ENCODE results near the gene LAIR1. TPM values are rescaled to one million over a fixed set of nuclear protein-coding genes. Genes with fewer than 3 reads are reported as not detected.
"Not testable (repeated sequence)": the region's sequence is repeated elsewhere in the genome, so short reads cannot be mapped to it uniquely, and the experiment has no call there.

Gene LAIR1
- total and polyA plus RNA-seq, 9 donors, result 5.3 to 11.8 (median 7.2) TPM

- Histone ChIP-seq H3K36me3 (ENCODE audit: control insufficient read depth, insufficient read depth, low read length) (no peaks in the 10 kb centered on the region), H3K4me3 (ENCODE audit: low read length) (no peak overlapping the region), H3K4me1 (ENCODE audit: control insufficient read depth, insufficient read depth, low read length) (no peaks in the 10 kb centered on the region), H3K27ac (ENCODE audit: low read length) (no peak overlapping the region), H3K27me3 (ENCODE audit: control insufficient read depth, insufficient read depth, low read length) (no peaks in the 10 kb centered on the region), H3K9me3 (replicated peaks; ENCODE audit: control insufficient read depth, low read depth, low read length) (no peaks in the 10 kb centered on the region)
- WGBS (ENCODE audit: insufficient coverage), result 75% methylated on average over 6 of the region's 12 CpGs
- DNase-seq, result no peak
Measured at GRCh38 chr19:54335979-54336892, 28.5 kb downstream of the LAIR1 start.

- WGBS (ENCODE audit: insufficient coverage), result no CpG with 5 or more reads among the region's 5 CpGs
- no peaks in the 10 kb centered on the region for H3K4me1 ChIP-seq (ENCODE audit: control insufficient read depth, insufficient read depth, low read length)
- H3K27me3 ChIP-seq (ENCODE audit: control insufficient read depth, insufficient read depth, low read length), result no peaks in the 10 kb centered on the region
- no peak for DNase-seq
- no peak overlapping the region for H3K4me3 ChIP-seq (ENCODE audit: low read length)
- no peaks in the 10 kb centered on the region for H3K36me3 ChIP-seq (ENCODE audit: control insufficient read depth, insufficient read depth, low read length)
- H3K9me3 ChIP-seq (replicated peaks; ENCODE audit: control insufficient read depth, low read depth, low read length), result no peaks in the 10 kb centered on the region
- H3K27ac ChIP-seq (ENCODE audit: low read length), result no peak overlapping the region
Measured at GRCh38 chr19:54335164-54335563, 29.6 kb downstream of the LAIR1 start.

- no peak for DNase-seq
- Histone ChIP-seq H3K4me3 (ENCODE audit: low read length) (no peak overlapping the region), H3K9me3 (replicated peaks; ENCODE audit: control insufficient read depth, low read depth, low read length) (no peaks in the 10 kb centered on the region), H3K27ac (ENCODE audit: low read length) (no peak overlapping the region), H3K4me1 (ENCODE audit: control insufficient read depth, insufficient read depth, low read length) (no peaks in the 10 kb centered on the region), H3K27me3 (ENCODE audit: control insufficient read depth, insufficient read depth, low read length) (no peaks in the 10 kb centered on the region), H3K36me3 (ENCODE audit: control insufficient read depth, insufficient read depth, low read length) (no peaks in the 10 kb centered on the region)
- 67% methylated on average over 1 of the region's 3 CpGs for WGBS (ENCODE audit: insufficient coverage)
Measured at GRCh38 chr19:54333586-54334298, 31.0 kb downstream of the LAIR1 start.

GRCh38 chr19:54332149-54332548 is 32.6 kb downstream of the LAIR1 start:
- no peaks in the 10 kb centered on the region for H3K27me3 ChIP-seq (ENCODE audit: control insufficient read depth, insufficient read depth, low read length)
- H3K9me3 ChIP-seq (replicated peaks; ENCODE audit: control insufficient read depth, low read depth, low read length), result no peaks in the 10 kb centered on the region
- H3K36me3 ChIP-seq (ENCODE audit: control insufficient read depth, insufficient read depth, low read length), result no peaks in the 10 kb centered on the region
- no peak overlapping the region for H3K4me3 ChIP-seq (ENCODE audit: low read length)
- no peak overlapping the region for H3K27ac ChIP-seq (ENCODE audit: low read length)
- whole genome bisulfite sequencing (ENCODE audit: insufficient coverage), result no CpG with 5 or more reads among the region's 7 CpGs
- DNase-seq, result no peak
- no peaks in the 10 kb centered on the region for H3K4me1 ChIP-seq (ENCODE audit: control insufficient read depth, insufficient read depth, low read length)

GRCh38 chr19:54331626-54332025 is 33.1 kb downstream of the LAIR1 start:
- WGBS (ENCODE audit: insufficient coverage), result 55% methylated on average over 2 of the region's 7 CpGs

GRCh38 chr19:54329476-54330165 is 35.1 kb downstream of the LAIR1 start:
- Histone ChIP-seq H3K9me3 (replicated peaks; ENCODE audit: control insufficient read depth, low read depth, low read length) (no peaks in the 10 kb centered on the region), H3K4me1 (ENCODE audit: control insufficient read depth, insufficient read depth, low read length) (no peaks in the 10 kb centered on the region), H3K36me3 (ENCODE audit: control insufficient read depth, insufficient read depth, low read length) (no peaks in the 10 kb centered on the region), H3K27me3 (ENCODE audit: control insufficient read depth, insufficient read depth, low read length) (no peaks in the 10 kb centered on the region), H3K27ac (ENCODE audit: low read length) (no peak overlapping the region), H3K4me3 (ENCODE audit: low read length) (no peak overlapping the region)
- WGBS (ENCODE audit: insufficient coverage), result 75% methylated on average over 8 of the region's 14 CpGs
- no peak for DNase-seq

More at GRCh38 chr19:54331626-54332025, 33.1 kb downstream of the LAIR1 start:
- no peaks in the 10 kb centered on the region for H3K36me3 ChIP-seq (ENCODE audit: control insufficient read depth, insufficient read depth, low read length)
- no peaks in the 10 kb centered on the region for H3K4me1 ChIP-seq (ENCODE audit: control insufficient read depth, insufficient read depth, low read length)
- H3K27me3 ChIP-seq (ENCODE audit: control insufficient read depth, insufficient read depth, low read length), result no peaks in the 10 kb centered on the region
- H3K9me3 ChIP-seq (replicated peaks; ENCODE audit: control insufficient read depth, low read depth, low read length), result no peaks in the 10 kb centered on the region
- DNase-seq, result no peak
- H3K27ac ChIP-seq (ENCODE audit: low read length), result no peak overlapping the region
- no peak overlapping the region for H3K4me3 ChIP-seq (ENCODE audit: low read length)

- DNase-seq; H3K27ac ChIP-seq (ENCODE audit: low read length); H3K36me3 ChIP-seq (ENCODE audit: control insufficient read depth, insufficient read depth, low read length): not testable (repeated sequence)
Measured at GRCh38 chr19:54328781-54329180, 36.0 kb downstream of the LAIR1 start.

GRCh38 chr19:54325631-54326030 is 39.1 kb downstream of the LAIR1 start:
- H3K36me3 ChIP-seq (ENCODE audit: control insufficient read depth, insufficient read depth, low read length), result no peaks in the 10 kb centered on the region
- WGBS (ENCODE audit: insufficient coverage), result 71% methylated on average over 2 of the region's 5 CpGs
- no peak for DNase-seq
- H3K4me3 ChIP-seq (ENCODE audit: low read length), result no peak overlapping the region
- no peaks in the 10 kb centered on the region for H3K4me1 ChIP-seq (ENCODE audit: control insufficient read depth, insufficient read depth, low read length)
- no peaks in the 10 kb centered on the region for H3K9me3 ChIP-seq (replicated peaks; ENCODE audit: control insufficient read depth, low read depth, low read length)
- H3K27me3 ChIP-seq (ENCODE audit: control insufficient read depth, insufficient read depth, low read length), result no peaks in the 10 kb centered on the region
- no peak overlapping the region for H3K27ac ChIP-seq (ENCODE audit: low read length)

More at GRCh38 chr19:54328781-54329180, 36.0 kb downstream of the LAIR1 start:
- not testable (repeated sequence) for H3K4me1 ChIP-seq (ENCODE audit: control insufficient read depth, insufficient read depth, low read length); H3K9me3 ChIP-seq (replicated peaks; ENCODE audit: control insufficient read depth, low read depth, low read length); H3K27me3 ChIP-seq (ENCODE audit: control insufficient read depth, insufficient read depth, low read length); H3K4me3 ChIP-seq (ENCODE audit: low read length)
- 82% methylated on average over 1 of the region's 5 CpGs for WGBS (ENCODE audit: insufficient coverage)

GRCh38 chr19:54325194-54325621 is 39.5 kb downstream of the LAIR1 start:
- Histone ChIP-seq H3K9me3 (replicated peaks; ENCODE audit: control insufficient read depth, low read depth, low read length) (no peaks in the 10 kb centered on the region), H3K36me3 (ENCODE audit: control insufficient read depth, insufficient read depth, low read length) (no peaks in the 10 kb centered on the region), H3K4me3 (ENCODE audit: low read length) (no peak overlapping the region), H3K4me1 (ENCODE audit: control insufficient read depth, insufficient read depth, low read length) (no peaks in the 10 kb centered on the region), H3K27ac (ENCODE audit: low read length) (no peak overlapping the region), H3K27me3 (ENCODE audit: control insufficient read depth, insufficient read depth, low read length) (no peaks in the 10 kb centered on the region)
- DNase-seq, result peak; percentile 51
- 4% methylated on average over 3 of the region's 4 CpGs for WGBS (ENCODE audit: insufficient coverage)

GRCh38 chr19:54324071-54324470 is 40.7 kb downstream of the LAIR1 start:
- 17% methylated on average over 1 of the region's 3 CpGs for WGBS (ENCODE audit: insufficient coverage)
- Histone ChIP-seq H3K4me3 (ENCODE audit: low read length) (no peak overlapping the region), H3K36me3 (ENCODE audit: control insufficient read depth, insufficient read depth, low read length) (no peaks in the 10 kb centered on the region), H3K27me3 (ENCODE audit: control insufficient read depth, insufficient read depth, low read length) (no peaks in the 10 kb centered on the region), H3K4me1 (ENCODE audit: control insufficient read depth, insufficient read depth, low read length) (no peaks in the 10 kb centered on the region), H3K27ac (ENCODE audit: low read length) (no peak overlapping the region), H3K9me3 (replicated peaks; ENCODE audit: control insufficient read depth, low read depth, low read length) (no peaks in the 10 kb centered on the region)
- DNase-seq, result no peak

All from muscle of leg (tissue), 11 donors.